ENCODE measurements around the gene MAP4K4. TPM values are rescaled to one million over a fixed set of nuclear protein-coding genes. Genes with fewer than 3 reads are reported as not detected.

MAP4K4 gene
- total and polyA plus RNA-seq, 2 of the 4 experiments (the other 2 are of a cell fraction): 89.4 to 124 TPM

DNA sequence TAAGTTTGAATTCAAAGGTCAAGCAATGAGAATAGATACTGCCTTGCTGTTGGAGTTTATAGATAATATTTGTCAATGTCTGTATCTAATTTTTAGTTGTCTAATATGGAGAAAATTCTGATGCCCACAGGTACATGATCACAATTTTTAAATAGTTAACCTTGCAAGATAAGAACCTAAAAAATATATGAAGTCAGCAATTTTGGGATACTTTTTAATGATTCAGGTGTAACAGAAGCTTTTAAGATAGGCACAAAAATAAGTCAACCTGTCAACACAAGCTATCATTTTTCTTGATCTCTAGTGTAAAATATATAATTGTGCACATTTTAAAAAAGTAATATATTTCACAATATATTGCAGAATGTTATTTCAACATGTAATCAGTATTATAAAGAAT is 201.8 kb downstream of the MAP4K4 start:
- dilution Hi-C loops (cut with HindIII; ENCODE audit: low sequenced_read_pairs, unreplicated experiment): no loop called here
- POLR2A ChIA-PET (ENCODE audit: unreplicated experiment): no interaction called here
- Histone ChIP-seq H2AK5ac (ENCODE audit: low read depth, low read length) (no peak overlapping the region), H4K20me1 (ENCODE audit: insufficient read depth, low read length) (no peaks in the 10 kb centered on the region), H2AK9ac (replicated peaks; ENCODE audit: low read depth, low read length, poor library complexity) (no peak overlapping the region), H4K5ac (ENCODE audit: low read depth, low read length) (no peak overlapping the region), H3K27me3 (ENCODE audit: control insufficient read depth, insufficient read depth, low read length) (no peaks in the 10 kb centered on the region), H2BK20ac (ENCODE audit: low read depth, low read length) (no peak overlapping the region), H3K9me1 (ENCODE audit: insufficient read depth, low read length) (peaks cover 4% of the 10 kb centered on the region; the same call in 1 of the 2 replicates), H3K14ac (replicated peaks; ENCODE audit: low read depth, low read length) (no peak overlapping the region), H2AFZ (replicated peaks; ENCODE audit: low read length, poor library complexity) (no peak overlapping the region), H3K18ac (ENCODE audit: low read depth, low read length) (no peak overlapping the region), H3K23ac (ENCODE audit: low read depth, low read length) (no peak overlapping the region), H3K79me1 (ENCODE audit: low read depth in 1 of 2, low read length in 2 of 2) (peaks cover 2 to 8% of the 10 kb centered on the region in 2 experiments; a peak in 2 of 4 replicates), H3K56ac (ENCODE audit: extremely low read depth, insufficient read depth, low read length) (no peak overlapping the region), H2BK15ac (ENCODE audit: low read depth, low read length) (no peak overlapping the region), H3K9ac (ENCODE audit: low read depth, low read length) (no peak overlapping the region), H4K8ac (ENCODE audit: low read depth in 2 of 2, low read length in 2 of 2) (no peak overlapping the region), H3K4me2 (ENCODE audit: low read depth, low read length) (no peak overlapping the region), H3K4me1 (ENCODE audit: control insufficient read depth, insufficient read depth, low read length) (peaks cover 1% of the 10 kb centered on the region; the same call in 1 of the 2 replicates), H3K27ac (ENCODE audit: insufficient read depth, low read length) (no peak overlapping the region), H3K4ac (ENCODE audit: low read depth, low read length) (no peak overlapping the region), H2BK120ac (ENCODE audit: low read depth, low read length) (no peak overlapping the region), H3K4me3 (ENCODE audit: insufficient read depth, low read depth, low read length) (no peak overlapping the region), H2BK5ac (ENCODE audit: low read depth, low read length, poor library complexity, severe bottlenecking) (no peak overlapping the region), H4K91ac (ENCODE audit: insufficient read depth, low read depth, low read length) (no peak overlapping the region), H3K36me3 (ENCODE audit: control insufficient read depth, insufficient read depth, low read length) (peaks cover 6% of the 10 kb centered on the region; the same call in 1 of the 2 replicates), H3K9me3 (ENCODE audit: control insufficient read depth, insufficient read depth, low read length) (peaks cover 4% of the 10 kb centered on the region; the same call in 1 of the 2 replicates)
- no peak for DNase-seq
- CTCF ChIA-PET: no interaction called here
- BruUV-seq (replicated peaks): no TSS peak
- no peak for ATAC-seq (ENCODE audit: low read depth)
- TF ChIP-seq FOS (IDR thresholded peaks at IDR 0.05; ENCODE audit: low read depth, low read length) (no peak), CEBPB (IDR thresholded peaks at IDR 0.05; ENCODE audit: low read depth, low read length) (no peak), BHLHE40 (IDR thresholded peaks at IDR 0.05; ENCODE audit: low read depth, low read length) (no peak), MXI1 (IDR thresholded peaks at IDR 0.05; ENCODE audit: borderline replicate concordance, low read depth, low read length) (no peak), MAFK (IDR thresholded peaks at IDR 0.05; ENCODE audit: low read depth, low read length) (peak; percentile 88)
- TF ChIP-seq, protein P1, sequence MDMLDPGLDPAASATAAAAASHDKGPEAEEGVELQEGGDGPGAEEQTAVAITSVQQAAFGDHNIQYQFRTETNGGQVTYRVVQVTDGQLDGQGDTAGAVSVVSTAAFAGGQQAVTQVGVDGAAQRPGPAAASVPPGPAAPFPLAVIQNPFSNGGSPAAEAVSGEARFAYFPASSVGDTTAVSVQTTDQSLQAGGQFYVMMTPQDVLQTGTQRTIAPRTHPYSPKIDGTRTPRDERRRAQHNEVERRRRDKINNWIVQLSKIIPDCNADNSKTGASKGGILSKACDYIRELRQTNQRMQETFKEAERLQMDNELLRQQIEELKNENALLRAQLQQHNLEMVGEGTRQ (IDR thresholded peaks at IDR 0.05; ENCODE audit: low read depth, low read length): no peak
- in situ Hi-C loops (cut with MboI; ENCODE audit: low sequenced_read_pairs): no loop called here
- intact Hi-C loops (cut with micrococcal nuclease): no loop called here
